CD4-positive, alpha-beta memory T cell (primary cell): ENCODE data around the gene LRRN4. TPM values are rescaled to one million over a fixed set of nuclear protein-coding genes. Genes with fewer than 3 reads are reported as not detected.
A peak's percentile ranks its signal among the peaks of the same experiment; 100 is the strongest.

Source experiments
- CTCF ChIA-PET: fragments of 350-600 bp; sonication (Branson Sonifier 250); formaldehyde crosslinking; loops from one replicate; lab custom pipeline; 2021; ENCODE audit warnings: inconsistent platforms; ENCODE audit not compliant: partially characterized antibody; lab: Charles Lee
- POLR2A ChIA-PET: fragments of 350-600 bp; sonication (Branson Sonifier 250); formaldehyde crosslinking; loops from one replicate; lab custom pipeline; 2021; ENCODE audit not compliant: partially characterized antibody; lab: Charles Lee
- DNase-seq, 5 donors: peaks; one replicate each; pipeline versions ENCODE4 v3.0.0 to v3.0.0-alpha.2; 2020 to 2022; ENCODE audit warnings: mixed read lengths in 1 of 5
- H3K27ac ChIP-seq: one replicate; pipeline ENCODE4 v1.7.0; 2013; ENCODE audit warnings: low read depth, low read length
- H3K27me3 ChIP-seq: 2 replicates; pipeline ENCODE4 v1.7.0; 2013; ENCODE audit warnings: mild to moderate bottlenecking, low read length, moderate library complexity; ENCODE audit not compliant: insufficient read depth
- H3K36me3 ChIP-seq: 2 replicates; pipeline ENCODE4 v1.7.0; 2013; ENCODE audit warnings: mild to moderate bottlenecking, low read length, moderate library complexity; ENCODE audit not compliant: insufficient read depth
- H3K4me1 ChIP-seq: 2 replicates; pipeline ENCODE4 v1.7.0; 2013; ENCODE audit warnings: mild to moderate bottlenecking, low read length, moderate library complexity; ENCODE audit not compliant: insufficient read depth
- H3K4me3 ChIP-seq, 2 donors: one replicate each; pipeline ENCODE4 v1.7.0; 2013; ENCODE audit warnings: low read length in 2 of 2, mild to moderate bottlenecking in 1 of 2
- H3K9me3 ChIP-seq, 2 donors: one replicate each; pipeline ENCODE4 v1.7.0; 2013; ENCODE audit warnings: low read length in 2 of 2, control low read depth in 1 of 2; ENCODE audit not compliant: control insufficient read depth in 1 of 2
- H3K27ac Mint-ChIP-seq, 7 donors: one replicate each; pipeline ENCODE4 v1.8.0; 2020 to 2021; ENCODE audit warnings: mixed read lengths in 7 of 7, mild to moderate bottlenecking in 6 of 7, inconsistent platforms in 3 of 7, moderate library complexity in 3 of 7
- H3K27me3 Mint-ChIP-seq, 2 donors: one replicate each; pipeline ENCODE4 v1.8.0; 2020 to 2021; ENCODE audit warnings: mixed read lengths in 2 of 2
- H3K36me3 Mint-ChIP-seq, 2 donors: one replicate each; pipeline ENCODE4 v1.8.0; 2020 to 2021; ENCODE audit warnings: mixed read lengths in 2 of 2, inconsistent platforms in 1 of 2, mild to moderate bottlenecking in 1 of 2
- H3K4me1 Mint-ChIP-seq, 4 donors: one replicate each; pipeline ENCODE4 v1.8.0; 2020 to 2021; ENCODE audit warnings: mixed read lengths in 4 of 4, mild to moderate bottlenecking in 1 of 4
- H3K4me3 Mint-ChIP-seq, 8 donors: one replicate each; pipeline ENCODE4 v1.8.0; 2020 to 2021; ENCODE audit warnings: mixed read lengths in 8 of 8, mild to moderate bottlenecking in 7 of 8, moderate library complexity in 6 of 8, inconsistent platforms in 3 of 8
- H3K9me3 Mint-ChIP-seq, 8 donors: one replicate each; pipeline ENCODE4 v1.8.0; 2020 to 2021; ENCODE audit warnings: mixed read lengths in 8 of 8, mild to moderate bottlenecking in 5 of 8, inconsistent platforms in 3 of 8, moderate library complexity in 1 of 8
- intact Hi-C: fragments of 100-400 bp; cut with micrococcal nuclease; formaldehyde crosslinking; loops from one replicate; pipeline ENCODE4 v1.15.1; 2023
- polyA plus RNA-seq, 2 donors: library from polyadenylated mRNA; unstranded; fragments of 300-500 nt; fragmentation: Illumina TruSeq; gene quantifications; one replicate each; pipeline ENCODE4 v1.2.3, GENCODE V29; 2021
- total RNA-seq, 2 experiments: library from RNA; stranded (reverse); gene quantifications; one replicate each; pipeline ENCODE4 v1.2.3, GENCODE V29; 2021

The LRRN4 gene
- total and polyA plus RNA-seq, 4 experiments from 2014 or later: not detected

GRCh38 chr20:6053064-6053775 lies 640 bp downstream of the LRRN4 start:
- DNase-seq: no peak
- Mint-ChIP-seq H3K27ac (no peak overlapping the region), H3K4me1 (peaks cover 3 to 9% (median 5%) of the 10 kb centered on the region in 4 donors), H3K36me3 (no peaks in the 10 kb centered on the region), H3K27me3 (peaks cover 20 to 22% of the 10 kb centered on the region in 2 donors), H3K9me3 (no peaks in the 10 kb centered on the region), H3K4me3 (peak overlapping the region in 5 of 8 donors; percentile 3 to 69 (median 49))
- H3K27me3 ChIP-seq: no peaks in the 10 kb centered on the region
- H3K4me1 ChIP-seq: no peaks in the 10 kb centered on the region
- intact Hi-C loops: no loop called here
- POLR2A ChIA-PET: no interaction called here
- no peaks in the 10 kb centered on the region for H3K9me3 ChIP-seq
- H3K27ac ChIP-seq: no peak overlapping the region
- H3K36me3 ChIP-seq: no peaks in the 10 kb centered on the region
- CTCF ChIA-PET: no interaction called here
- no peak overlapping the region for H3K4me3 ChIP-seq

GRCh38 chr20:6051505-6051904 lies 2.4 kb downstream of the LRRN4 start:
- Mint-ChIP-seq H3K36me3 (no peaks in the 10 kb centered on the region), H3K27me3 (peaks cover 20 to 22% of the 10 kb centered on the region in 2 donors), H3K4me3 (no peak overlapping the region), H3K4me1 (peaks cover 3 to 9% (median 5%) of the 10 kb centered on the region in 4 donors), H3K9me3 (no peaks in the 10 kb centered on the region), H3K27ac (no peak overlapping the region)
- Histone ChIP-seq H3K27ac (no peak overlapping the region), H3K27me3 (no peaks in the 10 kb centered on the region), H3K36me3 (no peaks in the 10 kb centered on the region), H3K4me3 (no peak overlapping the region), H3K9me3 (no peaks in the 10 kb centered on the region), H3K4me1 (no peaks in the 10 kb centered on the region)
- intact Hi-C loops: no loop called here
- POLR2A ChIA-PET: no interaction called here
- no peak for DNase-seq
- CTCF ChIA-PET: no interaction called here

GRCh38 chr20:6048391-6048790 lies 5.5 kb downstream of the LRRN4 start:
- ChIA-PET CTCF (no interaction called here), POLR2A (no interaction called here)
- H3K9me3 Mint-ChIP-seq: no peaks in the 10 kb centered on the region
- no peak for DNase-seq
- H3K27ac ChIP-seq: no peak overlapping the region
- H3K4me3 Mint-ChIP-seq: no peak overlapping the region
- no peaks in the 10 kb centered on the region for H3K9me3 ChIP-seq
- peaks cover 0 to 3% of the 10 kb centered on the region in 2 donors for H3K36me3 Mint-ChIP-seq
- intact Hi-C loops: no loop called here
- H3K4me3 ChIP-seq: no peak overlapping the region
- no peaks in the 10 kb centered on the region for H3K4me1 ChIP-seq
- H3K4me1 Mint-ChIP-seq: peaks cover 3 to 9% (median 5%) of the 10 kb centered on the region in 4 donors
- H3K27me3 Mint-ChIP-seq: peaks cover 13 to 17% of the 10 kb centered on the region in 2 donors
- no peaks in the 10 kb centered on the region for H3K36me3 ChIP-seq
- no peaks in the 10 kb centered on the region for H3K27me3 ChIP-seq
- peak overlapping the region in 1 of 7 donors; percentile 61 for H3K27ac Mint-ChIP-seq

GRCh38 chr20:6046432-6046831 lies 7.4 kb downstream of the LRRN4 start:
- no peak for DNase-seq
- intact Hi-C loops: no loop called here
- H3K27ac ChIP-seq: no peak overlapping the region
- CTCF ChIA-PET: no interaction called here
- no peak overlapping the region for H3K27ac Mint-ChIP-seq
- peaks cover 6 to 7% of the 10 kb centered on the region in 2 donors for H3K27me3 Mint-ChIP-seq
- POLR2A ChIA-PET: no interaction called here
- H3K4me3 ChIP-seq: no peak overlapping the region
- no peaks in the 10 kb centered on the region for H3K4me1 ChIP-seq
- no peaks in the 10 kb centered on the region for H3K9me3 Mint-ChIP-seq
- no peak overlapping the region for H3K4me3 Mint-ChIP-seq
- peaks cover 0 to 3% (median 0%) of the 10 kb centered on the region in 4 donors for H3K4me1 Mint-ChIP-seq
- H3K9me3 ChIP-seq: no peaks in the 10 kb centered on the region
- no peaks in the 10 kb centered on the region for H3K36me3 ChIP-seq
- no peaks in the 10 kb centered on the region for H3K27me3 ChIP-seq
- H3K36me3 Mint-ChIP-seq: peaks cover 7 to 9% of the 10 kb centered on the region in 2 donors

GRCh38 chr20:6045566-6045965 lies 8.3 kb downstream of the LRRN4 start:
- Histone ChIP-seq H3K27me3 (no peaks in the 10 kb centered on the region), H3K36me3 (peaks cover 2% of the 10 kb centered on the region), H3K27ac (no peak overlapping the region), H3K4me3 (no peak overlapping the region), H3K4me1 (no peaks in the 10 kb centered on the region), H3K9me3 (no peaks in the 10 kb centered on the region)
- H3K4me3 Mint-ChIP-seq: no peak overlapping the region
- H3K36me3 Mint-ChIP-seq: peaks cover 11 to 13% of the 10 kb centered on the region in 2 donors
- ChIA-PET POLR2A (no interaction called here), CTCF (no interaction called here)
- DNase-seq: no peak
- peaks cover 0 to 3% (median 0%) of the 10 kb centered on the region in 4 donors for H3K4me1 Mint-ChIP-seq
- intact Hi-C loops: no loop called here
- H3K27me3 Mint-ChIP-seq: peaks cover under 1 to 4% of the 10 kb centered on the region in 2 donors
- H3K27ac Mint-ChIP-seq: no peak overlapping the region
- no peaks in the 10 kb centered on the region for H3K9me3 Mint-ChIP-seq

GRCh38 chr20:6044115-6044514 lies 9.7 kb downstream of the LRRN4 start:
- Histone ChIP-seq H3K4me3 (no peak overlapping the region), H3K36me3 (peaks cover 3% of the 10 kb centered on the region), H3K27me3 (no peaks in the 10 kb centered on the region), H3K27ac (no peak overlapping the region), H3K4me1 (no peaks in the 10 kb centered on the region), H3K9me3 (no peaks in the 10 kb centered on the region)
- Mint-ChIP-seq H3K9me3 (no peaks in the 10 kb centered on the region), H3K4me3 (no peak overlapping the region), H3K27ac (no peak overlapping the region), H3K36me3 (peaks cover 25 to 27% of the 10 kb centered on the region in 2 donors), H3K4me1 (peaks cover 0 to 3% (median 0%) of the 10 kb centered on the region in 4 donors), H3K27me3 (no peaks in the 10 kb centered on the region)
- CTCF ChIA-PET: no interaction called here
- POLR2A ChIA-PET: no interaction called here
- no peak for DNase-seq
- intact Hi-C loops: no loop called here

- POLR2A ChIA-PET: no interaction called here
- intact Hi-C loops: no loop called here
Measured at GRCh38 chr20:6041808-6042265, 12.0 kb downstream of the LRRN4 start.

More at GRCh38 chr20:6041808-6042265, 12.0 kb downstream of the LRRN4 start:
- H3K36me3 ChIP-seq: peaks cover 17% of the 10 kb centered on the region
- no peaks in the 10 kb centered on the region for H3K27me3 Mint-ChIP-seq
- no peak overlapping the region for H3K27ac Mint-ChIP-seq
- H3K4me1 ChIP-seq: no peaks in the 10 kb centered on the region
- DNase-seq: no peak
- CTCF ChIA-PET: no interaction called here
- no peak overlapping the region for H3K27ac ChIP-seq
- no peaks in the 10 kb centered on the region for H3K9me3 Mint-ChIP-seq
- H3K4me1 Mint-ChIP-seq: peaks cover 0 to 3% (median 0%) of the 10 kb centered on the region in 4 donors
- H3K4me3 ChIP-seq: no peak overlapping the region
- peaks cover 44 to 48% of the 10 kb centered on the region in 2 donors for H3K36me3 Mint-ChIP-seq
- no peaks in the 10 kb centered on the region for H3K27me3 ChIP-seq
- H3K4me3 Mint-ChIP-seq: no peak overlapping the region
- no peaks in the 10 kb centered on the region for H3K9me3 ChIP-seq
